Neutrophil (primary cell): ENCODE data around the gene UBE2O.

Source experiments
- H3K27ac ChIP-seq: fragments of 200-600 bp; sonication (generic); 2 replicates; pipeline ENCODE4 v1.5.1; 2016; ENCODE audit warnings: mild to moderate bottlenecking, moderate library complexity
- H3K27me3 ChIP-seq: fragments of 200-600 bp; sonication (generic); 2 replicates; pipeline ENCODE4 v1.6.0; 2016; ENCODE audit warnings: mild to moderate bottlenecking
- H3K36me3 ChIP-seq: fragments of 200-600 bp; sonication (generic); 2 replicates; pipeline ENCODE4 v1.5.1; 2017
- H3K4me1 ChIP-seq, 2 experiments: fragments of 200-600 bp in 1 of 2; sonication (generic) in 1 of 2; 1 replicate in 1 of 2; 2 replicates in 1 of 2; pipeline versions ENCODE4 v1.5.1 to v1.6.1; 2013 to 2016; ENCODE audit warnings: low read depth in 1 of 2, low read length in 1 of 2, mild to moderate bottlenecking in 1 of 2, moderate library complexity in 1 of 2; ENCODE audit not compliant: control insufficient read depth in 1 of 2, insufficient read depth in 1 of 2
- H3K4me3 ChIP-seq, 2 experiments: fragments of 200-600 bp in 1 of 2; sonication (generic) in 1 of 2; 1 replicate in 1 of 2; 2 replicates in 1 of 2; pipeline ENCODE4 v1.5.1; 2013 to 2016; ENCODE audit warnings: low read depth in 1 of 2, low read length in 1 of 2, mild to moderate bottlenecking in 1 of 2, moderate library complexity in 1 of 2
- H3K9me3 ChIP-seq: fragments of 200-600 bp; sonication (generic); 2 replicates; pipeline ENCODE4 v1.5.1; 2016
- CTCF ChIP-seq: fragments of 200-600 bp; sonication (generic); IDR thresholded peaks from 2 replicates; pipeline ENCODE4 v1.5.1; 2016; ENCODE audit warnings: antibody characterized with exemption

UBE2O gene

GRCh38 chr17:76378548-76379274 lies 74.2 kb downstream of the UBE2O start:
- Histone ChIP-seq H3K27ac (no peak overlapping the region), H3K4me1 (peaks cover 22% of the 10 kb centered on the region in 2 experiments), H3K27me3 (peaks cover 31% of the 10 kb centered on the region), H3K36me3 (no peaks in the 10 kb centered on the region), H3K9me3 (no peaks in the 10 kb centered on the region), H3K4me3 (no peak overlapping the region)
- no peak for TF ChIP-seq CTCF

GRCh38 chr17:76376318-76377133 lies 76.4 kb downstream of the UBE2O start:
- TF ChIP-seq CTCF = no peak
- Histone ChIP-seq H3K4me1 (peaks cover under 1 to 4% of the 10 kb centered on the region in 2 experiments), H3K27me3 (peaks cover 10% of the 10 kb centered on the region), H3K9me3 (no peaks in the 10 kb centered on the region), H3K4me3 (no peak overlapping the region), H3K27ac (no peak overlapping the region), H3K36me3 (no peaks in the 10 kb centered on the region)

GRCh38 chr17:76371656-76372628 lies 81.0 kb downstream of the UBE2O start:
- Histone ChIP-seq H3K4me1 (no peaks in the 10 kb centered on the region), H3K36me3 (no peaks in the 10 kb centered on the region), H3K9me3 (no peaks in the 10 kb centered on the region), H3K4me3 (no peak overlapping the region), H3K27me3 (peaks cover 4% of the 10 kb centered on the region), H3K27ac (no peak overlapping the region)
- no peak for TF ChIP-seq CTCF

- no peaks in the 10 kb centered on the region for H3K27me3 ChIP-seq
- TF ChIP-seq CTCF = no peak
- H3K9me3 ChIP-seq = no peaks in the 10 kb centered on the region
- no peak overlapping the region for H3K27ac ChIP-seq
- H3K4me1 ChIP-seq = no peaks in the 10 kb centered on the region
- no peak overlapping the region for H3K4me3 ChIP-seq
- no peaks in the 10 kb centered on the region for H3K36me3 ChIP-seq
These were observed 82.5 kb downstream of the UBE2O start for GRCh38 chr17:76370261-76370993.

- Histone ChIP-seq H3K36me3 (no peaks in the 10 kb centered on the region), H3K27me3 (no peaks in the 10 kb centered on the region), H3K4me1 (no peaks in the 10 kb centered on the region), H3K27ac (no peak overlapping the region), H3K4me3 (no peak overlapping the region), H3K9me3 (no peaks in the 10 kb centered on the region)
- TF ChIP-seq CTCF = no peak
These were observed 83.1 kb downstream of the UBE2O start for GRCh38 chr17:76369804-76370203.
